Prostate gland (tissue), 2 donors: ENCODE measurements around the gene KCNK15. TPM values are rescaled to one million over a fixed set of nuclear protein-coding genes. Genes with fewer than 3 reads are reported as not detected.

Source experiments
- DNase-seq: peaks from one replicate; pipeline ENCODE4 v3.0.0-alpha.2; 2019; ENCODE audit warnings: low spot score
- H3K27ac ChIP-seq, 2 donors: fragments of 200-600 bp; sonication (generic); 2 replicates each; pipeline ENCODE4 v1.5.1; 2017 to 2019
- H3K27me3 ChIP-seq: fragments of 200-600 bp; sonication (generic); replicated peaks from 2 replicates; pipeline ENCODE4 v1.5.1; 2019; ENCODE audit not compliant: insufficient read depth
- H3K36me3 ChIP-seq, 2 donors: fragments of 200-600 bp; sonication (generic); 1 replicate in 1 of 2; 2 replicates in 1 of 2; pipeline versions ENCODE4 v1.5.1 to v1.8.1; 2017 to 2019
- H3K4me1 ChIP-seq: fragments of 200-600 bp; sonication (generic); replicated peaks from 2 replicates; pipeline ENCODE4 v1.5.1; 2019
- H3K4me3 ChIP-seq, 2 donors: fragments of 200-600 bp; sonication (generic); 2 replicates each; pipeline ENCODE4 v1.5.1; 2017 to 2019
- H3K9me3 ChIP-seq: fragments of 200-600 bp; sonication (generic); 2 replicates; pipeline ENCODE4 v1.5.1; 2017
- POLR2A ChIP-seq: fragments of 450-650 bp; IDR thresholded peaks from one replicate; pipeline ENCODE4 v1.6.1; 2016; ENCODE audit warnings: antibody characterized with exemption, mild to moderate bottlenecking
- POLR2AphosphoS5 ChIP-seq: sonication (generic); formaldehyde crosslinking; IDR thresholded peaks from one replicate; pipeline ENCODE4 v1.6.1; 2017; ENCODE audit warnings: antibody characterized with exemption
- WGBS: methylation state at CpG from one replicate; pipeline ENCODE4 v1.1.5; 2018; 5-methylcytosine and 5-hydroxymethylcytosine counted together
- intact Hi-C: fragments of 100-400 bp; cut with DNase I; formaldehyde crosslinking; loops from one replicate; pipeline ENCODE4 v1.14.2; 2022
- total RNA-seq, 2 donors: library from RNA; depleted of rRNA; stranded (reverse); fragments of >200 nt; gene quantifications; one replicate each; pipeline ENCODE4 v1.1.0, GENCODE V29; 2016
- TF ChIP-seq, protein P1 (sequence below), 4 experiments: fragments of 200-600 bp in 2 of 4; fragments of 450-650 bp in 2 of 4; sonication (generic) in 2 of 4; IDR thresholded peaks; 1 replicate in 3 of 4; 2 replicates in 1 of 4; pipeline ENCODE4 v1.5.1; 2016 to 2019; ENCODE audit warnings: antibody characterized with exemption in 4 of 4, mild to moderate bottlenecking in 2 of 4, moderate library complexity in 2 of 4

KCNK15 gene
- total RNA-seq, 2 donors from 2014 or later = 1.5 to 16.1 TPM

GRCh38 chr20:44787299-44787698 lies 41.6 kb downstream of the KCNK15 start:
- H3K4me1 ChIP-seq = no peaks in the 10 kb centered on the region
- no peak for DNase-seq
- no peak overlapping the region for H3K27ac ChIP-seq
- WGBS = 92% methylated on average over 7 of the region's 7 CpGs
- H3K4me3 ChIP-seq = no peak overlapping the region
- H3K36me3 ChIP-seq = no peaks in the 10 kb centered on the region
- no peaks in the 10 kb centered on the region for H3K9me3 ChIP-seq
- intact Hi-C loops = no loop called here
- H3K27me3 ChIP-seq = no peaks in the 10 kb centered on the region
- TF ChIP-seq, protein P1, sequence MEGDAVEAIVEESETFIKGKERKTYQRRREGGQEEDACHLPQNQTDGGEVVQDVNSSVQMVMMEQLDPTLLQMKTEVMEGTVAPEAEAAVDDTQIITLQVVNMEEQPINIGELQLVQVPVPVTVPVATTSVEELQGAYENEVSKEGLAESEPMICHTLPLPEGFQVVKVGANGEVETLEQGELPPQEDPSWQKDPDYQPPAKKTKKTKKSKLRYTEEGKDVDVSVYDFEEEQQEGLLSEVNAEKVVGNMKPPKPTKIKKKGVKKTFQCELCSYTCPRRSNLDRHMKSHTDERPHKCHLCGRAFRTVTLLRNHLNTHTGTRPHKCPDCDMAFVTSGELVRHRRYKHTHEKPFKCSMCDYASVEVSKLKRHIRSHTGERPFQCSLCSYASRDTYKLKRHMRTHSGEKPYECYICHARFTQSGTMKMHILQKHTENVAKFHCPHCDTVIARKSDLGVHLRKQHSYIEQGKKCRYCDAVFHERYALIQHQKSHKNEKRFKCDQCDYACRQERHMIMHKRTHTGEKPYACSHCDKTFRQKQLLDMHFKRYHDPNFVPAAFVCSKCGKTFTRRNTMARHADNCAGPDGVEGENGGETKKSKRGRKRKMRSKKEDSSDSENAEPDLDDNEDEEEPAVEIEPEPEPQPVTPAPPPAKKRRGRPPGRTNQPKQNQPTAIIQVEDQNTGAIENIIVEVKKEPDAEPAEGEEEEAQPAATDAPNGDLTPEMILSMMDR (IDR thresholded peaks at IDR 0.05) = no peak
- TF ChIP-seq POLR2AphosphoS5 (no peak), POLR2A (no peak)

- Histone ChIP-seq H3K4me1 (no peaks in the 10 kb centered on the region), H3K27ac (no peak overlapping the region), H3K4me3 (no peak overlapping the region), H3K27me3 (no peaks in the 10 kb centered on the region), H3K9me3 (no peaks in the 10 kb centered on the region), H3K36me3 (no peaks in the 10 kb centered on the region)
- TF ChIP-seq POLR2AphosphoS5 = no peak
- TF ChIP-seq POLR2A = no peak
- TF ChIP-seq, protein P1 (IDR thresholded peaks at IDR 0.05) = no peak
- no peak for DNase-seq
- WGBS = 57% methylated on average over 10 of the region's 10 CpGs
- intact Hi-C loops = no loop called here
Measured at GRCh38 chr20:44788706-44789456, 43.2 kb downstream of the KCNK15 start.

- Histone ChIP-seq H3K27ac (no peak overlapping the region), H3K27me3 (no peaks in the 10 kb centered on the region), H3K4me1 (no peaks in the 10 kb centered on the region), H3K9me3 (no peaks in the 10 kb centered on the region), H3K4me3 (no peak overlapping the region), H3K36me3 (no peaks in the 10 kb centered on the region)
- TF ChIP-seq POLR2AphosphoS5 = no peak
- TF ChIP-seq, protein P1 (IDR thresholded peaks at IDR 0.05) = no peak
- TF ChIP-seq POLR2A = no peak
- DNase-seq = no peak
- WGBS = 80% methylated on average over 11 of the region's 11 CpGs
- intact Hi-C loops = no loop called here
Measured at GRCh38 chr20:44790638-44791393, 45.2 kb downstream of the KCNK15 start.

DNA sequence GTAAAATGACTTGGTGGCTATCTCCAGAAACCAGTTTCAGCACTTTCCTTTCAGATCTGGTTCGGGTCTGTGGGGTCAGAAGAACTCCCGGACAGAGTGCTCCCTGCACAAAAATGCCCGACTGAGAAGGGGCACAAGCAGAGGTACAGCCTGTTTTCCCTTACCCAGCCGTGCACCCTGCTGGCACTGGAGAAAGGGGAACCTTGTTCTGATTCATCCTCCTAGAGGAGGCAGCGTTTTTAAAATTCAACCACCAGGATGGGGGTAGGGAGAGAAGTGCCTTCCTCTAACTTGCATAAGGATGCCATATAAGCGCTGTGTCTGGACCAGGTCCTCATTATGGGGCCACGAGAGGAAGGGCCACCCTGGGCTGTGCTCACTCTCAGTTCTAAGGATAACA lies 47.1 kb downstream of the KCNK15 start:
- Histone ChIP-seq H3K4me3 (no peak overlapping the region), H3K27ac (no peak overlapping the region), H3K4me1 (no peaks in the 10 kb centered on the region), H3K27me3 (no peaks in the 10 kb centered on the region), H3K36me3 (no peaks in the 10 kb centered on the region), H3K9me3 (no peaks in the 10 kb centered on the region)
- WGBS = 78% methylated on average over 7 of the region's 7 CpGs
- intact Hi-C loops = no loop called here
- no peak for DNase-seq
- no peak for TF ChIP-seq POLR2A
- TF ChIP-seq, protein P1 (IDR thresholded peaks at IDR 0.05) = no peak
- TF ChIP-seq POLR2AphosphoS5 = no peak
